Epithelial cell of proximal tubule (primary cell): ENCODE measurements around the gene IFI44. TPM values are rescaled to one million over a fixed set of nuclear protein-coding genes. Genes with fewer than 3 reads are reported as not detected.

Experiments
- DNase-seq: peaks from one replicate; pipeline ENCODE4 v3.0.0-alpha.2; 2011; ENCODE audit warnings: low read depth
- H3K4me3 ChIP-seq: 2 replicates; pipeline ENCODE4 v1.5.1; 2011; ENCODE audit warnings: low read depth, mild to moderate bottlenecking, low read length
- total RNA-seq: library from RNA; depleted of rRNA; stranded (reverse); fragments of >200 nt; gene quantifications from 2 replicates; pipeline ENCODE4 v1.2.3, GENCODE V29; 2015
- TF ChIP-seq, protein P1 (sequence below): conservative IDR thresholded peaks from 2 replicates; pipeline ENCODE4 v1.5.1; 2012; ENCODE audit warnings: low read depth, mild to moderate bottlenecking, low read length

Gene IFI44
- total RNA-seq, 1 donor from 2014 or later: 0.17 TPM

DNA sequence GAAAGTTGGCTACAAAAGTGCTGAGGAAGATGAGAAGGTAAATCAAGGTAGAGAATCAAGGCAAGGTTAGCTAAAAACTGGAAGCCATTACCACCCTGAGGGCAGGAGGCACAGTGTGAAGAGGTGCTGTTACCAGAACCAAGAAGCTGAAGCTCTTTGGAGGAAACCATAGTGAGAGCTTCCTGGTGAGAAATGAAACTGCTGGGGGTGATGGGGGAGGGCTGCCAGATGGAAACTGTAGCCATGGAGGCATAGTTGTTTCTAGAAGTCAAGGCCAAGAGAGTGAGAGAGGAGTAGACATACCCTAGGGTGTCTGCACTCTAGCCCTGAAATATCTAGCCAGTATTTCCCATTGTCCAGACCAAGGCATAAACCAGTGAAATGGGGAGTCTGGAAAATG lies 28.7 kb downstream of the IFI44 start:
- DNase-seq: no peak
- TF ChIP-seq, protein P1, sequence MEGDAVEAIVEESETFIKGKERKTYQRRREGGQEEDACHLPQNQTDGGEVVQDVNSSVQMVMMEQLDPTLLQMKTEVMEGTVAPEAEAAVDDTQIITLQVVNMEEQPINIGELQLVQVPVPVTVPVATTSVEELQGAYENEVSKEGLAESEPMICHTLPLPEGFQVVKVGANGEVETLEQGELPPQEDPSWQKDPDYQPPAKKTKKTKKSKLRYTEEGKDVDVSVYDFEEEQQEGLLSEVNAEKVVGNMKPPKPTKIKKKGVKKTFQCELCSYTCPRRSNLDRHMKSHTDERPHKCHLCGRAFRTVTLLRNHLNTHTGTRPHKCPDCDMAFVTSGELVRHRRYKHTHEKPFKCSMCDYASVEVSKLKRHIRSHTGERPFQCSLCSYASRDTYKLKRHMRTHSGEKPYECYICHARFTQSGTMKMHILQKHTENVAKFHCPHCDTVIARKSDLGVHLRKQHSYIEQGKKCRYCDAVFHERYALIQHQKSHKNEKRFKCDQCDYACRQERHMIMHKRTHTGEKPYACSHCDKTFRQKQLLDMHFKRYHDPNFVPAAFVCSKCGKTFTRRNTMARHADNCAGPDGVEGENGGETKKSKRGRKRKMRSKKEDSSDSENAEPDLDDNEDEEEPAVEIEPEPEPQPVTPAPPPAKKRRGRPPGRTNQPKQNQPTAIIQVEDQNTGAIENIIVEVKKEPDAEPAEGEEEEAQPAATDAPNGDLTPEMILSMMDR: no peak
- no peak overlapping the region for H3K4me3 ChIP-seq

DNA sequence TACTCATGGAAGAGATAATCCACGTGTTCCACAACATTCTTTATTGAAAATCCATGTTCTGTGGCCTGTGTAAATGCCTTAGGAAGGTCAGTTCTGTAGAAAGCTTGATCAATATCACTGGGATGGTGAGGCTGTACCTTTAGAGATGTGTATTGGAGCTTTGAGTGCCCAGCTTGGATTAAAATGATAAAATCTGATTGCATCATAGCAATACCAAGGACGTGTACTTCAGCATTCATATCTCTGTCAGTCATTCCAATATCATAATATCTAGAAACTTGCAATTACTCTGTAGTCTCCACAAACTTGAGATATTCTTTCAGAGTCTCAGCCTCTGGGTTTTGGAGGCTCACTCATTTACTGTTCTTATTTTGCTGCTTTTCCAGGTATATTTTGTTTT lies 31.6 kb downstream of the IFI44 start:
- no peak for DNase-seq
- H3K4me3 ChIP-seq: no peak overlapping the region
- TF ChIP-seq, protein P1: no peak

DNA sequence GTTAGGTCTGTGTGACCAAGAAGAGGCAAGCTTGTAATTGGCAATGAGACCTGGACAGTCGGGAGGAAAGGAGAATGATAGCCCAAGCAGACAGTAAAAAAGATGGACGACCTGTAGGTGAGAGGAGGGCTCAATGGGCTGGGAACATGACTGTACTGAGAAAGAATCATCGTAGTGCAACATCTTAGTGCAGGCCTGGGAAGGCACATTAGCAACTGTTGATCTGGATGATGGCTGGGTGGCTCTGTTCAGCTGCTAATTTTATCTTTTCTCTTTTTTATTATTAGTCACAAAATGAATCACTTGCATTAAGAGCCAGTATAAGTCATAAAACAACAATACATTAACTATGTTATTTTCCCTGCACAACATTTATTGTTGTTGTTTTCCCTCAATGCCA lies 32.9 kb downstream of the IFI44 start:
- H3K4me3 ChIP-seq: no peak overlapping the region
- no peak for DNase-seq
- TF ChIP-seq, protein P1: no peak

DNA sequence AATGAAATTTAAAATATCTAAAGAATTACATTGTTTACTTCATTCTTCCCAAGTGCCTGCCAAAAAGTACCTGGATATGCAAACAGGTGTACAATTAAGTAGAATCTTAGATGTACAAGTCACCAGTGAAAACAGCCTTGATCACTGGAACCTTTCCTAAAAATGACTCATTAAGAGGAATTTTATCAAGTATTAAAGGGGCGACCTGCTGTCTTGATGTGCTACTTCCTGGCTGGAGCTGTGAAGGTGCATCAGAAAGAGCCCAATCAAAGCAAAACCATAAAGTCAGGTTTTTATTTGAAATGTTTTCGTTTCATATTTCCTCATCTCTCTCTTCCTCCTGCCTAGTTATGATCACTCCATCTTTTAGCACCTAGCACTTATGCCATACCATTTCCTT lies 33.4 kb downstream of the IFI44 start:
- no peak for DNase-seq
- no peak overlapping the region for H3K4me3 ChIP-seq
- TF ChIP-seq, protein P1: no peak

DNA sequence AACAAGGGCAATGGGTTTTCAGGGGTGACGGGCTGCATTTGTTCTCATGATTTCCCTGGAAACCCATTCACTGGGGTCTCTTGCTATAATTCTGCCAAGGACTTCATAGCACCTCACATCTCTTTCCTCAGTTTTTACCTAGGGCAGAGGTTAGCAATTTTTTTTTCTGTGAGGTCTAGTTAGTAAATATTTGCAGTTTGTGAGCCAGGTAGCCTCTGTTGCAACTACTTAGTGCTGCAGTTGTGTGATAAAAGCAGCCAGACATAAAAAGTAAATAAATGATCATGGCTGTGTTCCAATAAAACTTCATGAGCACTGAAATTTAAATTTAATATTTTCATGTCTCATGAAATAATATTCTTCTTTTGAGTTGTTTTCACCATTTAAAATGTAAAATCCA lies 37.7 kb downstream of the IFI44 start:
- DNase-seq: no peak
- no peak overlapping the region for H3K4me3 ChIP-seq
- TF ChIP-seq, protein P1: no peak

DNA sequence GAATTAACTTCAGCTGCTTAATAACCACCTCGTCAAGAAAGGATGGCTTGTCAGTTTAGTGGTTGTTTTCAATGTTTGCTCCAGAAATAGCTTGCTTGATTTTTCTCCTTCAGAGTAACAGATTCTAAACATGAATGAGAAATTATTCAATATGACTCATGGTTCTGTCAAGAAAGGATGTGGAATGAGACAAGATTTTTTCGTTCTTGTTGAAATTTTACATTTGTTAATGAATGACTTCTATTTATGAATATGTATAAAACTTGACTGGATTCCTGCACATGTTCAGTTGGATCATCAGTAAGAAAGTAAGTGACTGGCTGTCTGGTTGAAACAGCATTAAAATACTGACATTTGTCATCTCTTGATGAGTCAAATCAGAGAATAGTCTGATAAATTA lies 38.3 kb downstream of the IFI44 start:
- H3K4me3 ChIP-seq: no peak overlapping the region
- TF ChIP-seq, protein P1: no peak
- peak; percentile 6 for DNase-seq

DNA sequence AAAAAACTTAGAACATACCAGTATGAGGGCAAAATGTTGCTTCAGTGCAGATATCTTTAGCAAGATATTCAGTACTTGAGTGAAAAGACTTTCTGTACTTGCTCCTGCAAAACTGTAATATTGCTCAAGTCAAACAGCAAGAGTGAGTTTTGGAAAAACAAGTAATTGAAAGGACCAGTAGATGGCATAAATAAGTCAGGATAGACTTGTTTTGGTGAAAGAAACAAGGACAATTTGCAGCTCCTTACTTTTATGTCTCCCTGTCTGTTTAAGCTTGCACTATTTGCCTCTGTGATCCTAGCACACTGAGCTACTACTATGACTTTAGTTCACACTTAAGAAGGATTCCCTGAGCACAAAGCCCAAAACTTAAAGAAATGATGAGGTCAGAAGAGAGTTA lies 39.1 kb downstream of the IFI44 start:
- TF ChIP-seq, protein P1: peak; percentile 51
- DNase-seq: peak; percentile 15
- no peak overlapping the region for H3K4me3 ChIP-seq
